Cardiac muscle cell (in vitro differentiated cells and primary cell): ENCODE data around the gene OR6C2. TPM values are rescaled to one million over a fixed set of nuclear protein-coding genes. Genes with fewer than 3 reads are reported as not detected.

Source experiments
- DNase-seq, 2 donors: peaks; one replicate each; pipeline versions ENCODE4 v3.0.0 to v3.0.0-alpha.2; 2010 to 2017; ENCODE audit warnings: low read depth in 1 of 2, low spot score in 1 of 2
- H3K27ac ChIP-seq: fragments of 200-600 bp; sonication (generic); 2 replicates; pipeline ENCODE4 v1.5.1; 2016
- H3K27me3 ChIP-seq: fragments of 200-600 bp; sonication (generic); 2 replicates; pipeline ENCODE4 v1.6.0; 2016; ENCODE audit warnings: control low read depth
- H3K36me3 ChIP-seq: fragments of 200-600 bp; sonication (generic); 2 replicates; pipeline ENCODE4 v1.5.1; 2016; ENCODE audit warnings: control low read depth
- H3K4me1 ChIP-seq: fragments of 200-600 bp; sonication (generic); 2 replicates; pipeline ENCODE4 v1.8.1; 2017; ENCODE audit warnings: low read depth, mild to moderate bottlenecking, mixed run types
- H3K4me3 ChIP-seq: fragments of 200-600 bp; sonication (generic); 2 replicates; pipeline ENCODE4 v1.5.1; 2016; ENCODE audit warnings: mild to moderate bottlenecking
- H3K9me3 ChIP-seq: fragments of 200-600 bp; sonication (generic); 2 replicates; pipeline ENCODE4 v1.5.1; 2017; ENCODE audit warnings: low read depth, mild to moderate bottlenecking, control low read depth
- polyA plus RNA-seq: library from polyadenylated mRNA; unstranded; fragments of >200 nt; fragmentation: Nextera tagmentation; extraction: Ambion mirVana; gene quantifications from 2 replicates; pipeline ENCODE4 v1.2.1, GENCODE V29; 2016
- total RNA-seq: library from RNA; depleted of rRNA; stranded (reverse); fragments of >200 nt; gene quantifications from 2 replicates; pipeline ENCODE4 v1.2.3, GENCODE V29; 2016
- TF ChIP-seq, protein P1 (sequence below): IDR thresholded peaks from 2 replicates; pipeline ENCODE4 v1.5.1; 2012; ENCODE audit warnings: low read depth, mild to moderate bottlenecking, low read length

OR6C2 gene
- total and polyA plus RNA-seq, 2 experiments from 2014 or later, result not detected

DNA sequence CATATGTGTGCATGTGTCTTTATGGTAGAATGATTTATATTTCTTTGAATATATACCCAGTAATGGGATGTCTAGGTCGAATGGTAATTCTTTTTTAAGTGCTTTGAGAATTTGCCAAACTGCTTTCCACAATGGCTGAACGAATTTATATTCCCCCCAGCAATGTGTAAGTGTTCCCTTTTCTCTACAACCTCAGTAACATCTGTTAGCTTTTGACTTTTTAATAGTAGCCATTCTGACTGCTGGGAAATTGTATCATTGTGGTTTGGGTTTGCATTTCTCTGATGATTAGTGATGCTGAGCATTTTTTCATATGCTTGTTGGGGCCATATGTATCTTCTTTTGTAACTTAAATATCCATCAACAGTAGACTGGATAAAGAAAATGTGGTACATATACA lies 57.7 kb downstream of the OR6C2 start:
- Histone ChIP-seq H3K36me3 (no peaks in the 10 kb centered on the region), H3K27me3 (no peaks in the 10 kb centered on the region), H3K9me3 (no peaks in the 10 kb centered on the region), H3K4me3 (no peak overlapping the region), H3K4me1 (peaks cover 12% of the 10 kb centered on the region), H3K27ac (no peak overlapping the region)
- no peak for DNase-seq
- TF ChIP-seq, protein P1, sequence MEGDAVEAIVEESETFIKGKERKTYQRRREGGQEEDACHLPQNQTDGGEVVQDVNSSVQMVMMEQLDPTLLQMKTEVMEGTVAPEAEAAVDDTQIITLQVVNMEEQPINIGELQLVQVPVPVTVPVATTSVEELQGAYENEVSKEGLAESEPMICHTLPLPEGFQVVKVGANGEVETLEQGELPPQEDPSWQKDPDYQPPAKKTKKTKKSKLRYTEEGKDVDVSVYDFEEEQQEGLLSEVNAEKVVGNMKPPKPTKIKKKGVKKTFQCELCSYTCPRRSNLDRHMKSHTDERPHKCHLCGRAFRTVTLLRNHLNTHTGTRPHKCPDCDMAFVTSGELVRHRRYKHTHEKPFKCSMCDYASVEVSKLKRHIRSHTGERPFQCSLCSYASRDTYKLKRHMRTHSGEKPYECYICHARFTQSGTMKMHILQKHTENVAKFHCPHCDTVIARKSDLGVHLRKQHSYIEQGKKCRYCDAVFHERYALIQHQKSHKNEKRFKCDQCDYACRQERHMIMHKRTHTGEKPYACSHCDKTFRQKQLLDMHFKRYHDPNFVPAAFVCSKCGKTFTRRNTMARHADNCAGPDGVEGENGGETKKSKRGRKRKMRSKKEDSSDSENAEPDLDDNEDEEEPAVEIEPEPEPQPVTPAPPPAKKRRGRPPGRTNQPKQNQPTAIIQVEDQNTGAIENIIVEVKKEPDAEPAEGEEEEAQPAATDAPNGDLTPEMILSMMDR, result no peak

Other genes starting within 250 kb of the OR6C2 start
- not detected in 2 replicates for gene OR10A7, start 223.1 kb upstream of the OR6C2 start, total RNA-seq
- not detected in 2 replicates for gene OR10A7, start 223.1 kb upstream of the OR6C2 start, polyA plus RNA-seq
- gene OR6C74, start 199.5 kb upstream of the OR6C2 start, total RNA-seq, result not detected in 2 replicates
- not detected in 2 replicates for gene OR6C74, start 199.5 kb upstream of the OR6C2 start, polyA plus RNA-seq
- gene OR6C6, start 147.5 kb upstream of the OR6C2 start, total RNA-seq, result not detected in 2 replicates
- not detected in 2 replicates for gene OR6C6, start 147.5 kb upstream of the OR6C2 start, polyA plus RNA-seq
- gene OR6C1, start 129.7 kb upstream of the OR6C2 start, total RNA-seq, result not detected in 2 replicates
- gene OR6C1, start 129.7 kb upstream of the OR6C2 start, polyA plus RNA-seq, result not detected in 2 replicates
- gene OR6C3, start 113.3 kb upstream of the OR6C2 start, total RNA-seq, result not detected in 2 replicates
- gene OR6C3, start 113.3 kb upstream of the OR6C2 start, polyA plus RNA-seq, result not detected in 2 replicates
- gene OR6C75, start 81.1 kb upstream of the OR6C2 start, total RNA-seq, result not detected in 2 replicates
- not detected in 2 replicates for gene OR6C75, start 81.1 kb upstream of the OR6C2 start, polyA plus RNA-seq
- gene OR6C65, start 43.5 kb upstream of the OR6C2 start, total RNA-seq, result not detected in 2 replicates
- not detected in 2 replicates for gene OR6C65, start 43.5 kb upstream of the OR6C2 start, polyA plus RNA-seq
- not detected in 2 replicates for gene OR6C76, start 17.8 kb upstream of the OR6C2 start, total RNA-seq
- gene OR6C76, start 17.8 kb upstream of the OR6C2 start, polyA plus RNA-seq, result not detected in 2 replicates
- not detected in 2 replicates for gene OR6C70, start 26.1 kb downstream of the OR6C2 start, total RNA-seq
- not detected in 2 replicates for gene OR6C70, start 26.1 kb downstream of the OR6C2 start, polyA plus RNA-seq
- not detected in 2 replicates for gene OR6C68, start 48.3 kb downstream of the OR6C2 start, total RNA-seq
- gene OR6C68, start 48.3 kb downstream of the OR6C2 start, polyA plus RNA-seq, result not detected in 2 replicates
- gene OR6C4, start 105.5 kb downstream of the OR6C2 start, total RNA-seq, result not detected in 2 replicates
- gene OR6C4, start 105.5 kb downstream of the OR6C2 start, polyA plus RNA-seq, result not detected in 2 replicates
- gene OR2AP1, start 128.4 kb downstream of the OR6C2 start, total RNA-seq, result not detected in 2 replicates
- gene OR2AP1, start 128.4 kb downstream of the OR6C2 start, polyA plus RNA-seq, result not detected in 2 replicates
- gene OR10P1, start 192.8 kb downstream of the OR6C2 start, total RNA-seq, result not detected in 2 replicates
- not detected in 2 replicates for gene OR10P1, start 192.8 kb downstream of the OR6C2 start, polyA plus RNA-seq